GM23248 (cell line): ENCODE measurements around the gene FAM174B. TPM values are rescaled to one million over a fixed set of nuclear protein-coding genes. Genes with fewer than 3 reads are reported as not detected.

Experiments used
- DNase-seq: peaks from one replicate; pipeline ENCODE4 v3.0.0-alpha.2; 2015
- H2AFZ ChIP-seq: fragments of 200-600 bp; sonication (generic); 2 replicates; pipeline ENCODE4 v1.6.1; 2016; ENCODE audit warnings: antibody characterized with exemption
- H3F3A ChIP-seq: fragments of 200-600 bp; sonication (generic); 2 replicates; pipeline ENCODE4 v1.6.1; 2016; ENCODE audit warnings: mild to moderate bottlenecking, antibody characterized with exemption, mixed run types; ENCODE audit not compliant: insufficient read depth
- H3K27ac ChIP-seq: fragments of 200-600 bp; sonication (generic); 2 replicates; pipeline ENCODE4 v1.5.1; 2016; ENCODE audit warnings: mild to moderate bottlenecking
- H3K27me3 ChIP-seq: fragments of 200-600 bp; sonication (generic); replicated peaks from 2 replicates; pipeline ENCODE4 v1.6.1; 2016; ENCODE audit warnings: mild to moderate bottlenecking; ENCODE audit not compliant: insufficient read depth
- H3K36me3 ChIP-seq: fragments of 200-600 bp; sonication (generic); 2 replicates; pipeline ENCODE4 v1.6.1; 2016; ENCODE audit warnings: low read depth, mild to moderate bottlenecking
- H3K4me1 ChIP-seq: fragments of 200-600 bp; sonication (generic); 2 replicates; pipeline ENCODE4 v1.6.1; 2016; ENCODE audit warnings: mild to moderate bottlenecking; ENCODE audit not compliant: insufficient read depth
- H3K4me2 ChIP-seq: fragments of 200-600 bp; sonication (generic); one replicate; pipeline ENCODE4 v1.6.1; 2016; ENCODE audit warnings: mild to moderate bottlenecking; ENCODE audit not compliant: unreplicated experiment
- H3K4me3 ChIP-seq: fragments of 200-600 bp; sonication (generic); 2 replicates; pipeline ENCODE4 v1.5.1; 2016; ENCODE audit warnings: mild to moderate bottlenecking
- H3K79me2 ChIP-seq: fragments of 200-600 bp; sonication (generic); 2 replicates; pipeline ENCODE4 v1.6.1; 2016; ENCODE audit warnings: mild to moderate bottlenecking; ENCODE audit not compliant: insufficient read depth
- H3K9ac ChIP-seq: fragments of 200-600 bp; sonication (generic); 2 replicates; pipeline ENCODE4 v1.6.1; 2016; ENCODE audit warnings: mild to moderate bottlenecking
- H3K9me2 ChIP-seq: fragments of 200-600 bp; sonication (generic); 2 replicates; pipeline ENCODE4 v1.6.1; 2016; ENCODE audit warnings: mixed run types, mild to moderate bottlenecking, moderate library complexity; ENCODE audit not compliant: insufficient read depth
- H3K9me3 ChIP-seq: fragments of 200-600 bp; sonication (generic); one replicate; pipeline ENCODE4 v1.6.1; 2017; ENCODE audit warnings: low read depth
- H4K20me1 ChIP-seq: fragments of 200-600 bp; sonication (generic); 2 replicates; pipeline ENCODE4 v1.6.0; 2016; ENCODE audit not compliant: insufficient read depth
- EZH2 ChIP-seq: fragments of 200-600 bp; sonication (generic); IDR thresholded peaks from 2 replicates; pipeline ENCODE4 v1.6.1; 2018; ENCODE audit warnings: antibody characterized with exemption, mild to moderate bottlenecking; ENCODE audit not compliant: insufficient read depth, poor library complexity, severe bottlenecking
- EZH2phosphoT487 ChIP-seq: fragments of 200-600 bp; sonication (generic); IDR thresholded peaks from 2 replicates; pipeline ENCODE4 v1.6.1; 2018; ENCODE audit warnings: antibody characterized with exemption, moderate library complexity, mild to moderate bottlenecking, low read depth; ENCODE audit not compliant: insufficient read depth
- WGBS, 2 experiments: methylation state at CpG; one replicate each; pipeline ENCODE4 v1.1.6; 2015 to 2017; ENCODE audit warnings: low lambda C conversion rate in 2 of 2, low coverage in 1 of 2; ENCODE audit errors: missing lambda C conversion rate in 2 of 2; 5-methylcytosine and 5-hydroxymethylcytosine counted together
- in situ Hi-C: fragments of 300-500 bp; cut with MboI; formaldehyde crosslinking; loops from 2 replicates; pipeline ENCODE4 v1.15.0; 2020
- polyA plus RNA-seq: library from polyadenylated mRNA; unstranded; fragments of >200 nt; fragmentation: Nextera tagmentation; extraction: Ambion mirVana; gene quantifications from 2 replicates; pipeline ENCODE4 v1.2.1, GENCODE V29; 2016
- total RNA-seq: library from RNA; depleted of rRNA; stranded (reverse); fragments of >200 nt; shearing (Covaris generic); gene quantifications from 2 replicates; pipeline ENCODE4 v1.2.3, GENCODE V29; 2014

Gene FAM174B
- total and polyA plus RNA-seq, 2 experiments from 2014 or later, result 1.8 to 4.4 TPM

DNA sequence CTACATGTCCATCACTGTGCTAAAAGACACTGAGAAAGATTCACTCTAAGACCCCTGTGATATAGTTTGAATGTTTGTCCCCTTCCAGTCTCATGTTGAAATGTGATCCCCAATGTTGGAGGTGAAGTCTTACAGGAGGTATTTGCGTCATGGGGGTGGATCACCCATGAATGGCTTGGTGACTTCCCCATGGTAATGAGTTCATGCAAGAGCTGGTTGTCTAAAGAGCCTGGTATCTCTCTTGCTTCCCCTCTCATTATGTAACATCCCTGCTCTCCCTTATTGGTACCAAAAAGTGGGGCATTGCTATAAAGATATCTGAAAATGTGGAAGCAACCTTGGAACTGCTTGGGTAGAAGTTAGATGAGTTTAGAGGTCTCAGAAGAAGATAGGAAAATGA, 32.2 kb upstream of the FAM174B start:
- Histone ChIP-seq H3K4me2 (no peak overlapping the region), H3K9me3 (no peaks in the 10 kb centered on the region), H2AFZ (no peak overlapping the region), H4K20me1 (no peaks in the 10 kb centered on the region), H3K9ac (no peak overlapping the region), H3K27ac (no peak overlapping the region), H3K4me1 (peaks cover 5% of the 10 kb centered on the region; the same call in 1 of the 2 replicates), H3K36me3 (no peaks in the 10 kb centered on the region), H3F3A (no peaks in the 10 kb centered on the region; the same call in 1 of the 2 replicates), H3K27me3 (no peaks in the 10 kb centered on the region), H3K9me2 (no peaks in the 10 kb centered on the region), H3K79me2 (no peaks in the 10 kb centered on the region), H3K4me3 (no peak overlapping the region)
- 76 to 92% methylated on average over 1 of the region's 1 CpG for WGBS, 2 experiments
- in situ Hi-C loops, result no loop called here
- TF ChIP-seq EZH2, result no peak
- TF ChIP-seq EZH2phosphoT487, result no peak
- DNase-seq, result no peak

DNA sequence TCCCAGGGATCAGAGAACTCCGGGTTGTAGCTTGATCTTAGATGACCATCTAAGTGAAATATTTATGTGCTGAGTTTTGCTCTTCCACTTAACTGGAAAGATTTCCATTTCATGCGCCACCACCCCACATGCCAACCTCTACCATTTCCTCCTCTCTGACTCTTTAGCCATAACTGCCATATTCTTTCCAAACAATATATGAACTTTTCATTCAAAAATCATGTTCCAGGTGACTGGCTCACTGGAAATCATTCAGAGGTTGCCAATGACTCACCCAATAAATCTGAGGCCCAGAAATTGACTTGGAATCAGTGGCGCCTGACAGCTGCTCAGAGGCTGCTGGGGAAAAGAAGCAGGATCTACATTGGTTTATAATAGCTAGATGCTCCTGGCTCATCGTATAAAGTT, 31.6 kb upstream of the FAM174B start:
- no peak overlapping the region for H2AFZ ChIP-seq
- no peak overlapping the region for H3K27ac ChIP-seq
- H3K9me3 ChIP-seq, result no peaks in the 10 kb centered on the region
- peaks cover 3% of the 10 kb centered on the region; the same call in 1 of the 2 replicates for H3F3A ChIP-seq
- H4K20me1 ChIP-seq, result no peaks in the 10 kb centered on the region
- H3K4me1 ChIP-seq, result peaks cover 9% of the 10 kb centered on the region; the same call in 1 of the 2 replicates
- no peak overlapping the region for H3K4me3 ChIP-seq
- no peaks in the 10 kb centered on the region for H3K27me3 ChIP-seq
- H3K4me2 ChIP-seq, result no peak overlapping the region
- DNase-seq, result no peak
- WGBS, 2 experiments, result 80 to 82% methylated on average over 4 of the region's 4 CpGs
- H3K9me2 ChIP-seq, result no peaks in the 10 kb centered on the region
- no peak for TF ChIP-seq EZH2phosphoT487
- no peak for TF ChIP-seq EZH2
- in situ Hi-C loops, result no loop called here
- H3K36me3 ChIP-seq, result no peaks in the 10 kb centered on the region
- H3K9ac ChIP-seq, result no peak overlapping the region
- no peaks in the 10 kb centered on the region for H3K79me2 ChIP-seq

DNA sequence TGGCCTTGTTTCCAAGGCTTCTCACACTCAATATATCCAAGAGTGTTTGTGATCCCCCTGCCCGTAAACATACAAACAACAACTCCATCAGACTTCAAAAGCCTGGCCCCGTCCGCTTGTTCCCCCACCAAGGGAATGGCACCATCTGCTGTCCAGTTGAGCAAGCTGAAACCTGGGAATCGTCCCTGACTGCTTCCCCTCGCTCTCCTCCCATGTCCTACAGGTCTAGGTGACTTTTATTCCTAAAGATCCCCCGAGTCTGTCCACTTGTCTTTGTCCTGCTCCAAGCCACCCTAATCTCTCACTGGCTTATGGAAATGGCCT, 27.9 kb upstream of the FAM174B start:
- H3K36me3 ChIP-seq, result no peaks in the 10 kb centered on the region

DNA sequence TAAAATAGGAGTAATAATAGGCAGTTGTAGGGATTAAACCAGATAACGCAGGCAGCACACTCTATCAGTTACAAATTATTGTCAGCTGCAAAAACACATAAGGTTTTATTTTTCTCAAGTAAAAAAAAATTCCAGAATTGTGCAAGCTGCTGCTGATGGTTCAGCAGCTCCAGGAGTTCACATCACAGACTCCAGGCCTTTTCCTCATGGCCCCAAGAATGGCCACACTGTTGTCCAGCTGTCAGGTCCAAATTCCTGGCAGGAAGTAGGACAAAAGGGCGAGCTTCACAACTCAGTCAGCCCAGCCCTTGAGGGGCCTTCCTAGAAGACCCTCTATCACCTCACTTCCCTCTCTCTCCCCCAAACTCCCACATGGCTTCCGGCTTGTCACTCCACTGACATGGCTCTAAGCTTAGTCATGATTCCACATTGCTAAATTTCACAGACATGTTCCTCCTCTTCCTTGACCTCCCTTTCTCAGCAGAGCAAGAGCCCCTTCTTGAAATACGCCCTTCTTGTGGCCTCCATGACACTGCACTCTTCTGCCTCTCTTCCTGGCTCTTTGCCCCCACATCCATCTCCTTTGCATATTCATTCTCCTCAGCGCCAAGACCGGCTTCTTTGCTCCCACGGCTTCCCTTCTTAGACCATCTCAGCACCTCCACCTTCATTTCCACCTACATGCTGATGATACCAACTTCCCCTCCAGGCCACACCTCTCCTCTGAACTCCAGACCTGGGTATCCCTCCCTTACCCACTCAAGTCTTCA, 27.4 kb upstream of the FAM174B start:
- Histone ChIP-seq H3K4me3 (no peak overlapping the region), H3K27me3 (no peaks in the 10 kb centered on the region), H3K27ac (peak overlapping the region; percentile 52), H4K20me1 (no peaks in the 10 kb centered on the region), H3K36me3 (no peaks in the 10 kb centered on the region), H3K4me1 (peaks cover 24% of the 10 kb centered on the region), H3K9me3 (no peaks in the 10 kb centered on the region), H2AFZ (0 out of 2 replicates have a peak overlapping the region, but pooled peaks have one; percentile 18), H3K4me2 (peak overlapping the region; percentile 37), H3K79me2 (no peaks in the 10 kb centered on the region), H3K9ac (no peak overlapping the region), H3F3A (peaks cover 18% of the 10 kb centered on the region), H3K9me2 (no peaks in the 10 kb centered on the region)
- peak; percentile 71 for DNase-seq
- TF ChIP-seq EZH2phosphoT487, result no peak
- in situ Hi-C loops, result no loop called here
- WGBS, 2 experiments, result 42 to 49% methylated on average over 7 of the region's 7 CpGs

More for the DNA sequence above, 27.9 kb upstream of the FAM174B start:
- H3K9me2 ChIP-seq, result no peaks in the 10 kb centered on the region
- TF ChIP-seq EZH2phosphoT487, result no peak
- TF ChIP-seq EZH2, result no peak
- no peak overlapping the region for H3K4me3 ChIP-seq
- H3K27me3 ChIP-seq, result no peaks in the 10 kb centered on the region
- H3K79me2 ChIP-seq, result no peaks in the 10 kb centered on the region
- in situ Hi-C loops, result no loop called here
- H4K20me1 ChIP-seq, result no peaks in the 10 kb centered on the region
- peak; percentile 37 for DNase-seq
- H3K27ac ChIP-seq, result no peak overlapping the region
- peaks cover 24% of the 10 kb centered on the region for H3K4me1 ChIP-seq
- H3K9ac ChIP-seq, result no peak overlapping the region
- H3K4me2 ChIP-seq, result no peak overlapping the region
- 70 to 73% methylated on average over 6 of the region's 6 CpGs for WGBS, 2 experiments
- no peak overlapping the region for H2AFZ ChIP-seq
- H3F3A ChIP-seq, result peaks cover 18% of the 10 kb centered on the region
- no peaks in the 10 kb centered on the region for H3K9me3 ChIP-seq
